Breast epithelium (tissue), 3 donors: ENCODE data around the gene SERPINB6.
"Not testable (repeated sequence)": the region's sequence is repeated elsewhere in the genome, so short reads cannot be mapped to it uniquely, and the experiment has no call there.

Source experiments
- POLR2A ChIP-seq: fragments of 450-650 bp; IDR thresholded peaks from one replicate; pipeline ENCODE4 v1.6.1; 2016; ENCODE audit warnings: antibody characterized with exemption, mild to moderate bottlenecking, moderate library complexity
- POLR2AphosphoS5 ChIP-seq, 3 donors: sonication (generic); formaldehyde crosslinking; IDR thresholded peaks; one replicate each; pipeline ENCODE4 v1.6.1; 2017; ENCODE audit warnings: antibody characterized with exemption in 3 of 3
- TF ChIP-seq, protein P1 (sequence below), 3 donors: fragments of 450-650 bp; IDR thresholded peaks; one replicate each; pipeline ENCODE4 v1.5.1; 2016 to 2017; ENCODE audit warnings: antibody characterized with exemption in 3 of 3, mild to moderate bottlenecking in 3 of 3, moderate library complexity in 3 of 3

DNA sequence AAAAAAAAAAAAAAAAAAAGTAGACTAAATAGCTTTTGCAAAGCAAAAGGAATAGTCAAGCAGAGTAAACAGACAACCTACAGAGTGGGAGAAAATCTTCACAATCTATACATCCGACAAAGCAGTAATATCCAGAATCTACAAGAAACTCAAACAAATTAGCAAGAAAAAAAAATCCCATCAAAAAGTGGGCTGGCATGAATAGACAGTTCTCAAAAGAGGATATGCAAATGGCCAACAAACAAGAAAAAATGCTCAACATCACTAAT, 786 bp upstream of the SERPINB6 start:
- TF ChIP-seq POLR2AphosphoS5 (IDR thresholded peaks at IDR 0.05); POLR2A: not testable (repeated sequence)
- TF ChIP-seq, protein P1, sequence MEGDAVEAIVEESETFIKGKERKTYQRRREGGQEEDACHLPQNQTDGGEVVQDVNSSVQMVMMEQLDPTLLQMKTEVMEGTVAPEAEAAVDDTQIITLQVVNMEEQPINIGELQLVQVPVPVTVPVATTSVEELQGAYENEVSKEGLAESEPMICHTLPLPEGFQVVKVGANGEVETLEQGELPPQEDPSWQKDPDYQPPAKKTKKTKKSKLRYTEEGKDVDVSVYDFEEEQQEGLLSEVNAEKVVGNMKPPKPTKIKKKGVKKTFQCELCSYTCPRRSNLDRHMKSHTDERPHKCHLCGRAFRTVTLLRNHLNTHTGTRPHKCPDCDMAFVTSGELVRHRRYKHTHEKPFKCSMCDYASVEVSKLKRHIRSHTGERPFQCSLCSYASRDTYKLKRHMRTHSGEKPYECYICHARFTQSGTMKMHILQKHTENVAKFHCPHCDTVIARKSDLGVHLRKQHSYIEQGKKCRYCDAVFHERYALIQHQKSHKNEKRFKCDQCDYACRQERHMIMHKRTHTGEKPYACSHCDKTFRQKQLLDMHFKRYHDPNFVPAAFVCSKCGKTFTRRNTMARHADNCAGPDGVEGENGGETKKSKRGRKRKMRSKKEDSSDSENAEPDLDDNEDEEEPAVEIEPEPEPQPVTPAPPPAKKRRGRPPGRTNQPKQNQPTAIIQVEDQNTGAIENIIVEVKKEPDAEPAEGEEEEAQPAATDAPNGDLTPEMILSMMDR (IDR thresholded peaks at IDR 0.05): not testable (repeated sequence)
